ENCODE results near the gene GSK3B. TPM values are rescaled to one million over a fixed set of nuclear protein-coding genes. Genes with fewer than 3 reads are reported as not detected.

GSK3B gene
- total and polyA plus RNA-seq, 8 donors = 6.2 to 59.1 (median 15.6) TPM

GRCh38 chr3:119817071-119817470 lies 277.2 kb downstream of the GSK3B start:
- no peak for DNase-seq
- Histone ChIP-seq H3K27me3 (no peaks in the 10 kb centered on the region), H3K27ac (no peak overlapping the region), H3K4me3 (no peak overlapping the region), H3K4me1 (no peaks in the 10 kb centered on the region), H3K36me3 (no peaks in the 10 kb centered on the region), H3K9me3 (no peaks in the 10 kb centered on the region)
- TF ChIP-seq POLR2AphosphoS5 (IDR thresholded peaks at IDR 0.05) = no peak
- no peak for TF ChIP-seq CTCF (IDR thresholded peaks at IDR 0.05)
- TF ChIP-seq POLR2A (IDR thresholded peaks at IDR 0.05) = no peak
- TF ChIP-seq EP300 (IDR thresholded peaks at IDR 0.05) = no peak
- intact Hi-C loops (cut with DNase I; ENCODE audit: low total_unique reads) = no loop called here
- WGBS, 5 donors = 82 to 88% (median 84%) methylated on average over 10 to 12 of the region's 12 CpGs

GRCh38 chr3:119815716-119816115 lies 278.5 kb downstream of the GSK3B start:
- Histone ChIP-seq H3K27ac (no peak overlapping the region), H3K4me1 (no peaks in the 10 kb centered on the region), H3K9me3 (no peaks in the 10 kb centered on the region), H3K27me3 (no peaks in the 10 kb centered on the region), H3K4me3 (no peak overlapping the region), H3K36me3 (no peaks in the 10 kb centered on the region)
- no peak for DNase-seq
- intact Hi-C loops (cut with DNase I; ENCODE audit: low total_unique reads) = no loop called here
- TF ChIP-seq CTCF (IDR thresholded peaks at IDR 0.05) (no peak), EP300 (IDR thresholded peaks at IDR 0.05) (no peak), POLR2AphosphoS5 (IDR thresholded peaks at IDR 0.05) (no peak), POLR2A (IDR thresholded peaks at IDR 0.05) (no peak)
- WGBS, 5 donors = 86 to 90% (median 87%) methylated on average over 8 of the region's 8 CpGs

GRCh38 chr3:119812491-119813058 lies 281.7 kb downstream of the GSK3B start:
- WGBS, 5 donors = 80 to 90% (median 87%) methylated on average over 8 of the region's 8 CpGs
- peaks cover 5 to 14% (median 10%) of the 10 kb centered on the region in 4 donors for H3K4me1 ChIP-seq
- no peak for DNase-seq
- intact Hi-C loops (cut with DNase I; ENCODE audit: low total_unique reads) = no loop called here
- no peaks in the 10 kb centered on the region for H3K36me3 ChIP-seq
- H3K27ac ChIP-seq = no peak overlapping the region
- H3K4me3 ChIP-seq = no peak overlapping the region
- H3K27me3 ChIP-seq = peaks cover 0 to 9% (median 0%) of the 10 kb centered on the region in 3 donors
- no peak for TF ChIP-seq CTCF (IDR thresholded peaks at IDR 0.05)
- H3K9me3 ChIP-seq = no peaks in the 10 kb centered on the region

- WGBS, 5 donors = 1 to 6% (median 1%) methylated on average over 4 to 33 of the region's 33 CpGs
- Histone ChIP-seq H3K4me1 (peaks cover 5 to 14% (median 10%) of the 10 kb centered on the region in 4 donors), H3K27ac (no peak overlapping the region), H3K4me3 (peak overlapping the region; percentile 47 to 60 (median 52)), H3K9me3 (no peaks in the 10 kb centered on the region), H3K36me3 (no peaks in the 10 kb centered on the region), H3K27me3 (peaks cover 0 to 9% (median 0%) of the 10 kb centered on the region in 3 donors)
- no peak for TF ChIP-seq POLR2A (IDR thresholded peaks at IDR 0.05)
- TF ChIP-seq POLR2AphosphoS5 (IDR thresholded peaks at IDR 0.05) = no peak
- TF ChIP-seq EP300 (IDR thresholded peaks at IDR 0.05) = no peak
- TF ChIP-seq CTCF (IDR thresholded peaks at IDR 0.05) = peak in 1 of 7 experiments; percentile 14
- peak; percentile 34 to 77 for DNase-seq
- intact Hi-C loops (cut with DNase I; ENCODE audit: low total_unique reads) = no loop called here
Observed at GRCh38 chr3:119810018-119810435, 284.2 kb downstream of the GSK3B start.

Data from stomach (tissue), 9 donors.